H1 (cell line): ENCODE data around the gene SDHAF4.

Source experiments
- CTCF ChIP-seq, 3 experiments: IDR thresholded peaks; 1 replicate in 2 of 3; 2 replicates in 1 of 3; pipeline versions ENCODE4 v1.5.1 to v1.6.1; 2011; ENCODE audit warnings: low read length in 3 of 3, mild to moderate bottlenecking in 3 of 3, inconsistent platforms in 2 of 3, low read depth in 1 of 3, moderate library complexity in 1 of 3; ENCODE audit not compliant: insufficient read depth in 1 of 3; ENCODE audit errors: control extremely low read depth in 1 of 3
- RAD21 ChIP-seq, 2 experiments: IDR thresholded peaks in 1 of 2; conservative IDR thresholded peaks in 1 of 2; 2 replicates each; pipeline ENCODE4 v1.6.1; 2011; ENCODE audit warnings: low read depth in 2 of 2, low read length in 2 of 2, improper control_type of control experiment in 1 of 2, inconsistent platforms in 1 of 2, mild to moderate bottlenecking in 1 of 2, moderate library complexity in 1 of 2

GRCh38 chr6:70638468-70638867 lies 71.7 kb downstream of the SDHAF4 start:
- TF ChIP-seq CTCF (IDR thresholded peaks at IDR 0.05; ENCODE audit: control extremely low read depth in 1 of 3, insufficient read depth in 1 of 3, low read depth in 1 of 3, low read length in 3 of 3) (no peak), RAD21 (IDR thresholded peaks at IDR 0.05 in 1 of 2, conservative IDR thresholded peaks at IDR 0.05 in 1 of 2; ENCODE audit: low read depth in 2 of 2, low read length in 2 of 2) (no peak)
